ENCODE measurements around the gene GNAL.

GNAL gene

GRCh38 chr18:11923450-11923849 lies 234.4 kb downstream of the GNAL start:
- DNase-seq, result no peak

- no peak for DNase-seq
Observed at GRCh38 chr18:11925800-11926481, 236.9 kb downstream of the GNAL start.

- DNase-seq, result no peak
Observed at GRCh38 chr18:11927497-11927896, 238.4 kb downstream of the GNAL start.

- DNase-seq, result no peak
Observed at GRCh38 chr18:11932393-11932792, 243.3 kb downstream of the GNAL start.
